ENCODE results near the gene COX7A1. TPM values are rescaled to one million over a fixed set of nuclear protein-coding genes. Genes with fewer than 3 reads are reported as not detected.
"Not testable (repeated sequence)": the region's sequence is repeated elsewhere in the genome, so short reads cannot be mapped to it uniquely, and the experiment has no call there.

Gene COX7A1
- total and polyA plus RNA-seq, 11 donors, result 414 to 2,982 (median 2,187) TPM

- peak overlapping the region; percentile 80 to 100 (median 95) for H3K4me3 ChIP-seq
- 65 to 73% (median 69%) methylated on average over 7 of the region's 7 CpGs for WGBS, 4 donors
- H3K36me3 ChIP-seq, result peaks cover 0 to 24% (median 23%) of the 10 kb centered on the region in 9 donors
- no peaks in the 10 kb centered on the region for H3K9me3 ChIP-seq
- no peak for DNase-seq
- no peaks in the 10 kb centered on the region for H3K27me3 ChIP-seq
- peaks cover 0 to 30% (median 16%) of the 10 kb centered on the region in 12 donors for H3K4me1 ChIP-seq
- ATAC-seq, result no peak
- H3K27ac ChIP-seq, result peak overlapping the region; percentile 93 to 100 (median 99)
- intact Hi-C loops (cut with DNase I), result loop anchor here in 3 of 10 donors (1.0 kb wide), 2 partner anchors 11 to 13 kb away; partner anchors contain the start of gene COX7A1 (in 1 of the 3)
- TF ChIP-seq POLR2A (IDR thresholded peaks at IDR 0.05) (no peak), CTCF (IDR thresholded peaks at IDR 0.05) (no peak)
These were observed 13.2 kb downstream of the COX7A1 start for GRCh38 chr19:36139120-36139472.

- Histone ChIP-seq H3K27ac (peak overlapping the region in 11 of 12 donors; percentile 30 to 75 (median 53)), H3K4me1 (peaks cover 0 to 35% (median 16%) of the 10 kb centered on the region in 12 donors), H3K4me3 (no peak overlapping the region), H3K9me3 (no peaks in the 10 kb centered on the region), H3K36me3 (peaks cover 0 to 6% (median 4%) of the 10 kb centered on the region in 9 donors), H3K27me3 (no peaks in the 10 kb centered on the region)
- ATAC-seq (peak in 3 of 4 donors; percentile 15 to 43 (median 17)), DNase-seq (peak; percentile 60 to 81 (median 71))
- 56 to 67% (median 63%) methylated on average over 12 of the region's 12 CpGs for WGBS, 4 donors
- intact Hi-C loops (cut with DNase I), result no loop called here
- TF ChIP-seq POLR2A (IDR thresholded peaks at IDR 0.05) (no peak), CTCF (IDR thresholded peaks at IDR 0.05) (no peak)
These were observed 15.1 kb downstream of the COX7A1 start for GRCh38 chr19:36136964-36137686.

- H3K9me3 ChIP-seq; H3K4me3 ChIP-seq; H3K27me3 ChIP-seq; H3K36me3 ChIP-seq; intact Hi-C loops (cut with DNase I); DNase-seq; ATAC-seq; H3K27ac ChIP-seq: not testable (repeated sequence)
- 86 to 94% (median 90%) methylated on average over 4 of the region's 4 CpGs for WGBS, 4 donors
- peaks cover 0 to 42% (median 8%) of the 10 kb centered on the region in 12 donors for H3K4me1 ChIP-seq
These were observed 17.4 kb downstream of the COX7A1 start for GRCh38 chr19:36134867-36135266.

- WGBS, 4 donors, result 62 to 74% (median 67%) methylated on average over 6 of the region's 6 CpGs
These were observed 21.0 kb downstream of the COX7A1 start for GRCh38 chr19:36131221-36131620.

GRCh38 chr19:36128392-36128736, 23.9 kb downstream of the COX7A1 start:
- Histone ChIP-seq H3K27ac (peak overlapping the region; percentile 87 to 99 (median 90)), H3K27me3 (no peaks in the 10 kb centered on the region), H3K36me3 (peaks cover 0 to 29% (median 26%) of the 10 kb centered on the region in 9 donors), H3K4me1 (peaks cover 0 to 47% (median 11%) of the 10 kb centered on the region in 12 donors), H3K9me3 (no peaks in the 10 kb centered on the region), H3K4me3 (peak overlapping the region; percentile 2 to 68 (median 50))
- 13 to 17% (median 15%) methylated on average over 10 of the region's 10 CpGs for WGBS, 4 donors
- TF ChIP-seq CTCF (IDR thresholded peaks at IDR 0.05) (no peak), POLR2A (IDR thresholded peaks at IDR 0.05) (no peak)
- peak; percentile 11 to 21 (median 14) for ATAC-seq
- DNase-seq, result no peak
- intact Hi-C loops (cut with DNase I), result loop anchor here in 5 of 10 donors (1.0 to 10.0 kb wide), 5 partner anchors 11 to 366 kb away; no protein-coding TSS in a partner anchor

More at GRCh38 chr19:36131221-36131620, 21.0 kb downstream of the COX7A1 start:
- Histone ChIP-seq H3K4me1 (peaks cover 0 to 49% (median 11%) of the 10 kb centered on the region in 12 donors), H3K27ac (peak overlapping the region in 2 of 12 donors; percentile 18 to 61)
- H3K9me3 ChIP-seq; H3K27me3 ChIP-seq; intact Hi-C loops (cut with DNase I); ATAC-seq; H3K4me3 ChIP-seq; H3K36me3 ChIP-seq: not testable (repeated sequence)
- peak in 1 of 5 donors; percentile 61 for DNase-seq

All from heart left ventricle (tissue), 16 donors.